Common myeloid progenitor, CD34-positive (primary cell): ENCODE measurements around the gene ANXA11.

Source experiments
- CTCF ChIA-PET: fragments of 350-600 bp; sonication (Branson Sonifier 250); formaldehyde crosslinking; loops from one replicate; lab custom pipeline; 2021; ENCODE audit warnings: antibody characterized with exemption; lab: Charles Lee
- POLR2A ChIA-PET: fragments of 350-600 bp; sonication (Branson Sonifier 250); formaldehyde crosslinking; loops from one replicate; lab custom pipeline; 2021; ENCODE audit warnings: antibody characterized with exemption; lab: Charles Lee
- DNase-seq, 3 donors: peaks; one replicate each; pipeline versions ENCODE4 v3.0.0 to v3.0.0-alpha.2; 2013
- H3K27ac ChIP-seq, 2 experiments: 1 replicate in 1 of 2; 2 replicates in 1 of 2; pipeline ENCODE4 v1.7.0; 2013; ENCODE audit warnings: inconsistent platforms in 2 of 2, low read length in 2 of 2, mild to moderate bottlenecking in 2 of 2, low read depth in 1 of 2, moderate library complexity in 1 of 2; ENCODE audit not compliant: severe bottlenecking in 2 of 2, insufficient read depth in 1 of 2, poor library complexity in 1 of 2
- H3K27me3 ChIP-seq, 5 experiments: replicated peaks in 2 of 5; 1 replicate in 3 of 5; 2 replicates in 2 of 5; pipeline versions ENCODE4 v1.6.1 to v1.7.0; 2013; ENCODE audit warnings: low read length in 4 of 5, mild to moderate bottlenecking in 2 of 5, moderate library complexity in 2 of 5, inconsistent platforms in 1 of 5; ENCODE audit not compliant: insufficient read depth in 5 of 5, control insufficient read depth in 4 of 5
- H3K36me3 ChIP-seq, 4 experiments: 1 replicate in 2 of 4; 2 replicates in 2 of 4; pipeline versions ENCODE4 v1.6.1 to v1.7.0; 2013; ENCODE audit warnings: low read length in 3 of 4, control low read depth in 1 of 4, mild to moderate bottlenecking in 1 of 4; ENCODE audit not compliant: control insufficient read depth in 4 of 4, insufficient read depth in 4 of 4
- H3K4me1 ChIP-seq, 4 experiments: 1 replicate in 3 of 4; 2 replicates in 1 of 4; pipeline versions ENCODE4 v1.6.1 to v1.7.1; 2013; ENCODE audit warnings: low read length in 3 of 4, mild to moderate bottlenecking in 3 of 4, control low read depth in 1 of 4, inconsistent platforms in 1 of 4, moderate library complexity in 1 of 4; ENCODE audit not compliant: control insufficient read depth in 4 of 4, insufficient read depth in 4 of 4; ENCODE audit errors: control extremely low read depth in 1 of 4
- H3K4me3 ChIP-seq, 7 experiments: 1 replicate in 4 of 7; 2 replicates in 3 of 7; pipeline versions ENCODE4 v1.5.1 to v1.7.0; 2013; ENCODE audit warnings: mild to moderate bottlenecking in 7 of 7, low read length in 6 of 7, moderate library complexity in 6 of 7, inconsistent platforms in 2 of 7, low read depth in 2 of 7, control low read depth in 1 of 7; ENCODE audit not compliant: insufficient read depth in 4 of 7, control insufficient read depth in 1 of 7; ENCODE audit errors: extremely low read depth in 1 of 7
- H3K9me3 ChIP-seq, 5 experiments: 1 replicate in 4 of 5; 2 replicates in 1 of 5; pipeline versions ENCODE4 v1.6.1 to v1.7.1; 2013; ENCODE audit warnings: low read length in 4 of 5, mild to moderate bottlenecking in 2 of 5, inconsistent platforms in 1 of 5, low read depth in 1 of 5, moderate library complexity in 1 of 5; ENCODE audit not compliant: control insufficient read depth in 4 of 5, insufficient read depth in 2 of 5; ENCODE audit errors: control extremely low read depth in 1 of 5
- WGBS: methylation state at CpG from one replicate; pipeline ENCODE4 v1.1.5; 2013; ENCODE audit not compliant: insufficient coverage; 5-methylcytosine and 5-hydroxymethylcytosine counted together

Gene ANXA11

GRCh38 chr10:80197972-80198916 is 7.1 kb downstream of the ANXA11 start:
- ChIA-PET POLR2A (no interaction called here), CTCF (interaction anchor here (1.2 to 1.5 kb wide), 2 partner anchors 10 to 26 kb away, joined by 3 read pairs; no protein-coding TSS in a partner anchor)
- WGBS = 92% methylated on average over 8 of the region's 14 CpGs
- peaks cover 0 to 16% (median 2%) of the 10 kb centered on the region in 4 experiments for H3K36me3 ChIP-seq
- H3K4me1 ChIP-seq = peaks cover 22 to 67% (median 48%) of the 10 kb centered on the region in 4 experiments
- H3K27me3 ChIP-seq = no peaks in the 10 kb centered on the region
- peaks cover 0 to under 1% (median 0%) of the 10 kb centered on the region in 5 experiments for H3K9me3 ChIP-seq
- no peak overlapping the region for H3K27ac ChIP-seq
- H3K4me3 ChIP-seq = no peak overlapping the region
- peak in 1 of 3 donors; percentile 17 for DNase-seq

GRCh38 chr10:80196950-80197315 is 8.4 kb downstream of the ANXA11 start:
- Histone ChIP-seq H3K27me3 (no peaks in the 10 kb centered on the region), H3K4me3 (peak overlapping the region in 1 of 7 experiments; percentile 17), H3K9me3 (peaks cover 0 to 7% (median 3%) of the 10 kb centered on the region in 5 experiments), H3K4me1 (peaks cover 17 to 54% (median 39%) of the 10 kb centered on the region in 4 experiments), H3K36me3 (peaks cover 0 to 21% (median 4%) of the 10 kb centered on the region in 4 experiments), H3K27ac (no peak overlapping the region)
- DNase-seq = no peak
- ChIA-PET POLR2A (no interaction called here), CTCF (interaction anchor here (1.0 to 1.5 kb wide), 4 partner anchors 9 to 36 kb away, joined by 3 to 4 read pairs (median 4); no protein-coding TSS in a partner anchor)
- no CpG with 5 or more reads among the region's 2 CpGs for WGBS

- H3K4me3 ChIP-seq = peak overlapping the region in 1 of 7 experiments; percentile 17
- H3K27me3 ChIP-seq = no peaks in the 10 kb centered on the region
- DNase-seq = peak; percentile 14 to 79 (median 69)
- POLR2A ChIA-PET = interaction anchor here (0.6 kb wide), 1 partner anchor 101 kb away, joined by 3 read pairs; no protein-coding TSS in a partner anchor
- no peak overlapping the region for H3K27ac ChIP-seq
- peaks cover 0 to 24% (median 4%) of the 10 kb centered on the region in 4 experiments for H3K36me3 ChIP-seq
- peaks cover 0 to 7% (median 3%) of the 10 kb centered on the region in 5 experiments for H3K9me3 ChIP-seq
- peaks cover 17 to 49% (median 36%) of the 10 kb centered on the region in 4 experiments for H3K4me1 ChIP-seq
- CTCF ChIA-PET = interaction anchor here (1.0 to 1.5 kb wide), 6 partner anchors 8 to 44 kb away, joined by 3 to 4 read pairs (median 3); no protein-coding TSS in a partner anchor
- 92% methylated on average over 4 of the region's 8 CpGs for WGBS
Observed at GRCh38 chr10:80196270-80196949, 8.9 kb downstream of the ANXA11 start.

- Histone ChIP-seq H3K4me1 (peaks cover 13 to 36% (median 29%) of the 10 kb centered on the region in 4 experiments), H3K27ac (no peak overlapping the region)
- WGBS = 100% methylated on average over 3 of the region's 4 CpGs
Observed at GRCh38 chr10:80195046-80195574, 10.2 kb downstream of the ANXA11 start.

GRCh38 chr10:80194373-80195045 is 10.8 kb downstream of the ANXA11 start:
- H3K4me3 ChIP-seq = no peak overlapping the region
- no peak overlapping the region for H3K27ac ChIP-seq
- DNase-seq = no peak
- H3K9me3 ChIP-seq = peaks cover 0 to 7% (median 3%) of the 10 kb centered on the region in 5 experiments
- peaks cover 0 to 18% (median 4%) of the 10 kb centered on the region in 4 experiments for H3K36me3 ChIP-seq
- WGBS = 99% methylated on average over 9 of the region's 11 CpGs
- ChIA-PET CTCF (interaction anchor here (1.0 to 2.2 kb wide), 6 partner anchors 7 to 50 kb away, joined by 3 to 8 read pairs (median 4); no protein-coding TSS in a partner anchor), POLR2A (interaction anchor here (0.6 kb wide), 1 partner anchor 641 kb away, joined by 3 read pairs; no protein-coding TSS in a partner anchor)
- peaks cover 11 to 30% (median 23%) of the 10 kb centered on the region in 4 experiments for H3K4me1 ChIP-seq
- no peaks in the 10 kb centered on the region for H3K27me3 ChIP-seq

More at GRCh38 chr10:80195046-80195574, 10.2 kb downstream of the ANXA11 start:
- Histone ChIP-seq H3K9me3 (peaks cover 0 to 7% (median 3%) of the 10 kb centered on the region in 5 experiments), H3K4me3 (no peak overlapping the region), H3K27me3 (no peaks in the 10 kb centered on the region), H3K36me3 (peaks cover 0 to 18% (median 4%) of the 10 kb centered on the region in 4 experiments)
- no peak for DNase-seq
- CTCF ChIA-PET = interaction anchor here (1.5 to 2.2 kb wide), 3 partner anchors 10 to 51 kb away, joined by 3 to 8 read pairs (median 4); no protein-coding TSS in a partner anchor
- POLR2A ChIA-PET = interaction anchor here (0.6 kb wide), 1 partner anchor 641 kb away, joined by 3 read pairs; no protein-coding TSS in a partner anchor

- ChIA-PET CTCF (interaction anchor here (1.3 kb wide), 1 partner anchor 134 kb away, joined by 3 read pairs; no protein-coding TSS in a partner anchor), POLR2A (no interaction called here)
- peaks cover 17 to 35% (median 28%) of the 10 kb centered on the region in 4 experiments for H3K4me1 ChIP-seq
- peaks cover 0 to 20% (median 4%) of the 10 kb centered on the region in 4 experiments for H3K36me3 ChIP-seq
- H3K9me3 ChIP-seq = peaks cover 0 to 7% (median 3%) of the 10 kb centered on the region in 5 experiments
- H3K4me3 ChIP-seq = no peak overlapping the region
- no peaks in the 10 kb centered on the region for H3K27me3 ChIP-seq
- H3K27ac ChIP-seq = no peak overlapping the region
- no peak for DNase-seq
Observed at GRCh38 chr10:80192553-80192952, 12.8 kb downstream of the ANXA11 start.
